ENCODE measurements around the gene IMPDH1.
A peak's percentile ranks its signal among the peaks of the same experiment; 100 is the strongest.

The IMPDH1 gene

DNA sequence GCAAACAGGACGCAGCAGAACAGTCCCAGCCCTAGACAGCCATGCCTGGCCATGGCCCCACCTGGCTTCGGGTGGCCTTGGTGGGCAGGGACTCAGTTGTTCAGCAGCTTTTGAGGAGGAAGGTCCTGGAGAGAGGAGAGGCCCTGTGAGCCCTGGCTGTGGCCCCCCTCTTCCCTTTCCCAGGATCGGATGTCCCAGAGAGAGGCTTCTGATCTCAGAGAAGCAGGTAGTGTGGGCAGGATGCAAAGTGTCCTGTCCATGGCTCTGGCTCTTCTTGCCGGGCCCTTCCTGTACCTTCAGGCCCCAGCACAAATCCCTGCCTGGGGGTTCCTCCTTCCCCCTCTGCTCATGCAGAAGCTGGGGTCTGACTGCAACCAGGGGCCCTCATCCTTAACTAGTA lies 49.8 kb downstream of the IMPDH1 start:
- DNase-seq (ENCODE audit: low spot score), result no peak

DNA sequence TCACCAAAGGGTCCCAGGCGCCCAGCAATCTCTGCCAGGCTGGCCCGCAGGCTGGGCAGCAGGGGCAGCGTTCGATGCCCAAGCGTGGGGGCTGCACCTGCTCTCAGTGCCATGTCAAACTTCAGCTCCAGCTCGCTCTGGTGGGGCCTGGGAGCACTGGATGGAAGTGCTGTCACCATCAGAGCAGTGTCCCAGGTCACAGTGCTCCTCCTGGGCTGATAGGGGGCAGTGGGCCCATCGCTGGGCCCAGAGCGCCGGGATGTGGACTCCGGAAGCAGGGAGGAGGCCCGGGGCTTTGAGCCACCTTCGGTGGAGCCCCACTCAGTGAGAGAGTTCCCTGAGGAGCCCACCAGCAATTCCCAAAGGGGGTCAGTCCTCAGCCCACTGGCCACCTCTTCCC lies 50.4 kb downstream of the IMPDH1 start:
- no peak for DNase-seq (ENCODE audit: low spot score)

DNA sequence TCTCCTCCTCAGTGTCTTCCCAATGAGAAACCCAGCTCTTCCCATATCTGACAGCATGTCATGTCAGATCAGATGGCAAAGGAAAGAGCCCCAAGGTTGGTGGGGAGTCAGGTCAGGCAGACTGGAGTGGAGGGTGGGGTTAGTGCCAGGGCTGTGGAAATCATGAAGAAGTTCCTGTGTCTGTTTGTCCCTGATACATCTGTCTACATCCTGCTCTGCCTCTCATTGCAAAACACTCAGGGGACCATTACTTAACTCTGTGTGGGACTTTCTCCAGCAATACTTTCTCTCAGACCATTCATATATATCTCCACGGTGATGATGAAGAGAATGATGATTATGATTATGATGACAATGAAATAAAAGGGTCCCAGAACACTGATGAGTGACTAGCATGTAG lies 51.5 kb downstream of the IMPDH1 start:
- DNase-seq (ENCODE audit: low spot score), result no peak

DNA sequence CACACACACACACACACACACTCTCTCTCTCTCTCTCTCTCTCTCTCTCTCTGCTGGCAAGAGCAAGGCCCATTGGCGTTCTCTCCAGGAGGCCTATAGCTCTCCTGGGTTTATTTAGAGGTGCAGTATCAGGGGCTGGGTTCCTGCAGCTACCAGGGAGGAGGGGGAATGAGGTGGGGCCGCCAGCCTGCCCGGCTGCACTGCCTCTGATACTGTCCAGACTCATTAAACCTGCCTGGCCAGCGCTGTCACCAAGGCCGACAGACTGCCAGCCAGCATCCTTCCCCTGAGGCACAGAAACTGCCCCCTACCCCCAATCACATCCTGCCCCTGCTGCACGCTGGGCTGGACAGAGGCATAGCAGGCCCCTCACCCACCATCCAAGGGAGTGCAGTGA lies 52.6 kb downstream of the IMPDH1 start:
- DNase-seq (ENCODE audit: low spot score), result no peak

DNA sequence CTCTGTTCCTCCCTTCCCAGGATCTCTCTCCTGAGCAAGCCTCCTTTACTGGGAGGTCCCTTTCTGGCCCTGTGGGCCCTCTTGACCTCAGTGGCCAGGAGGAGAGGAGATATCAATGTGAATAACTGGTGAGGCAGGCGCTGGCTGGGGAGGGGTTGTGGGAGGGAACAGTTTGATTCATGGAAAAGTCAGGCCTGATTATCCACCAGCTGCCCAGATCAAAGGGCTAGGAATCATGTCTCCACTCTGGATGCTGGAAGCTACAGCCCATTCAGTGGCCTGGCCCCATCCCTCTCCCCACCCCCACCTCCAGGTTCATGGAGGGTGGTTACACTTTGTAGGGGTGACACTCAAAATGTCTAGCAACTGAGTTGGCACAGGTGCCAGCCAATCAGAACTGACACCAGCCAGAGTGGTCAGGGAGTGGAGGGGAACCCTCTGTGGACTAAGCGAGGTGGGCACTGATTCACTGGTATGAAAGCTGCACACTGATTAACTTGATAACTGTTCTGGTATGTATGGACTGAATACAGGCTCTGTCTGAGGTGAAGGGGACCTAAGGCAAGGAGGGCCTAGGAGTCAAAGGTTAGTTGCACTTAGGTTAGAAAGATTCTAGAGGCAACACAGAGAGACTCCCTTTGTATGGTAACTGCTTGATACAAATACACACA lies 53.1 kb downstream of the IMPDH1 start:
- no peak for DNase-seq (ENCODE audit: low spot score)

DNA sequence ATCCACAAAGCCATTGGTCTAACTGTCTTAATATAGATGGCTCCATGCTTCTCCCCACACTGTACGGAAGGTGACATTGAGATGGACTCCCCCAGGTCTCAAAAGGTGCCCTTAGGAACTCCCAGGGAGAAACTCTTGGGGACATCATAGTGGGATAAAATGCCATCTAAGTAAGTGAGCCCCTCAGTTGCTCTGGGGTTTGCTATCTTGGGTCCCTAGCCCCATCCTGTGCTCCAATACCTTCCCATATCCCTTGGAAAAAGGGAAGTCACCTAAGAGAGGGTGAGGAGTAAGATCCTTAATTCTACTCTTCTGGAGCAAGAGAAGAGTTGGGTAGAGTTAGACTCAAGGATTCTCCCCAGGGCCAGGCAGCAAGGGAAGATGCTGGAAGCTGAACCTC lies 56.2 kb downstream of the IMPDH1 start:
- DNase-seq (ENCODE audit: low spot score), result no peak

DNA sequence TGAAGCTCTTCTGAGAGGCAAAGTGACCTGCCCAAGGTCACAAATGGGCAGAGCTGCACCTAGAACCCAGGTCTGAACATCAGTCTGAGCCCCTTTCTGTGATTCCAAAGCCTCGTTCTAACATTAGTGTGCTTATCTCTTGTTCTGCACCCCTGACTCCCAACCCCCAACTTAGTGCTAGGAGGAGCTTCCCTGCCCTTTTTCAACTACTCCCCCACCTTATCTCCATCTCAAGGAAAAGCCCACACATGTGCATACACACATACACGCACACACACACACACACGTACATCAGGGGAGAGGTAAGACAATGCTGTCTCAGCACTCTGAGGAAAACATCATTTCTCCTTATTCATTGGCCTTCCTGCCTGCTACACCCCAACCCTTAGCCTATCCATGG lies 56.6 kb downstream of the IMPDH1 start:
- DNase-seq (ENCODE audit: low spot score), result no peak

- DNase-seq (ENCODE audit: low spot score), result no peak
Measured at GRCh38 chr7:128352636-128353035, 57.1 kb downstream of the IMPDH1 start.

DNA sequence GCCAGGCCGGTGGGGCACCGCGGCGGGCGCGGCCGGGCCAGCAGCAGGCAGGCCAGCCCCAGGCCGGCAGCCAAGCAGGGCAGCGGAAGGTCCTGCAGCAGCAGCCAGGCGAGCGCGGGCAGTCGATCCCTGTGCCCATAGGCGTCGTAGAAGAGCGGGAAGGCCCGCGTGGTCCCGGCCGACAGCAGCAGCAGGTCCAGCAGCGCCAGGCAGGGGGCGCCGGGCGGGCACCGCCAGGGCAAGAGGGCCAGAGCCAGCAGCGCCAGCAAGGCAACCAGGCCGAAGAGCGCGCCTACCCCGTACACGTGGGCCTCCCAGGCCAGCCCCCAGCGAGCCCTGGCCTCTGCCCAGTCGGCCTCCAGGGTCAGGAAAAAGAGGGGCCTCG lies 57.6 kb downstream of the IMPDH1 start:
- DNase-seq (ENCODE audit: low spot score), result peak; percentile 85

- DNase-seq (ENCODE audit: low spot score), result peak; percentile 52
Measured at GRCh38 chr7:128351296-128352152, 58.3 kb downstream of the IMPDH1 start.

DNA sequence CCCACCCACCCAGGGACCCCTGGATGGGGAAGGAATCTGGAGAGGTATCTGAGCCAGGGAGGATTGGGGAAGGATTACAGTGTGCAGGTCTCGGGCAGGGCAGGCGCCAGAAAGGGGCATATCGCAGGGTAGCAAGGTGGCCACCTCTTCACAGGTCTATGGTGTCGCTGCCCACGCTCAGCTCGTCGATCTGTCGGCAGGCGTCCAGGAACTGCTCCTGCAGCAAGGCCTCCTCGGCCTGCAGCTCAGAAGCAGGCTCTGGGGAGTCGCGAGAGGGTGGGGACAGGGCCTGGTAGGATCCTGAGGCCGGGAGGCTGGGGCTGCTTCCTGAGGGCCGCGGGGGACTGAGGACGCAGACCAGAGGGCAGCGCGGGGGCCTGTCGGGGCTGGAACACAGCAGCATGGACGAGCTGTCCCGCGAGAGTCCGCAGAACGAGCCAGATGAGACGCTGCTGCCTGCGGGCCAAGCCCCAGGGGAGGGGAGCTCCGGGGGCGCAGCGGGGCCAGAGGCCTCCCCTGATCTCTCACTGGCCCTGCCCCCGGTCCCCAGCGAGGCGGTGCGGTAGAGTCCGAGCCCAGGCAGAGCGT lies 59.0 kb downstream of the IMPDH1 start:
- no peak for DNase-seq (ENCODE audit: low spot score)

- no peak for DNase-seq (ENCODE audit: low spot score)
Measured at GRCh38 chr7:128349466-128349825, 60.3 kb downstream of the IMPDH1 start.

DNA sequence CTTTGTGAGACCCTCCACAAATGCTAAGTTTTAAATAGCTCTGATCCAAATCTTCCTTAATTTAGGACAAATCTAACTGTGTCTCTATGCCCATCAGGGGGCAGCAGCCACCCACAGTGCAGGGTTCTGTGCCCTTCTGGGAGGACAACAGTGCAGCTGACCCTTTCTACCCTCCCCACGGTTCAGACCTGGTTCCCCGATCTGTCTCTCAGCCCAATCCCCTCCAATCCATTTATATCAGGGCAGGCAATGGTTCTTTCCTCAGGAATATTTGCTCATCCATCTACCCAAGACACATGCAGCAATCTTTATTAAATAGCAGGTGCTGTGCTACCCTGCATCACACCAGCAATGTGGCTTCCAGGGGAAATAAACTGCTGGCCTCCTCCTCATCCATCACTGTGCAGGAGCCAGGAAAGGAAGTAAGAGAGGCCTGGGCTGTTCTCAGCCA lies 62.1 kb downstream of the IMPDH1 start:
- DNase-seq (ENCODE audit: low spot score), result peak; percentile 63

DNA sequence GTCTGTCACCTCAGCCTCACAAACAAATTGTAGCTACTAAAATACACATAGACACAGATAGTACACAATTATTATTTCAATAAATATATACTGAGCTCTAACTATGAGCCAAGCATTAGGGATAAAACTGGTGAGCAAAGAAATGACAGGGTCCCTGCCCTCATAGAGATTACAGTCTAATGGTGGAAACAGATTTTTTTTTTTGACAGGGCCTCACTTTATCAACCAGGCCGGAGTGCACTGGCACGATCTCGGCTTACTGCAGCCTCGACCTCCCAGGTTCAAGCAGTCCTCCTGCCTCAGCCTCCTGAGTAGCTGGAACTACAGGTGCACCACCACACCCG lies 65.4 kb downstream of the IMPDH1 start:
- no peak for DNase-seq (ENCODE audit: low spot score)

DNA sequence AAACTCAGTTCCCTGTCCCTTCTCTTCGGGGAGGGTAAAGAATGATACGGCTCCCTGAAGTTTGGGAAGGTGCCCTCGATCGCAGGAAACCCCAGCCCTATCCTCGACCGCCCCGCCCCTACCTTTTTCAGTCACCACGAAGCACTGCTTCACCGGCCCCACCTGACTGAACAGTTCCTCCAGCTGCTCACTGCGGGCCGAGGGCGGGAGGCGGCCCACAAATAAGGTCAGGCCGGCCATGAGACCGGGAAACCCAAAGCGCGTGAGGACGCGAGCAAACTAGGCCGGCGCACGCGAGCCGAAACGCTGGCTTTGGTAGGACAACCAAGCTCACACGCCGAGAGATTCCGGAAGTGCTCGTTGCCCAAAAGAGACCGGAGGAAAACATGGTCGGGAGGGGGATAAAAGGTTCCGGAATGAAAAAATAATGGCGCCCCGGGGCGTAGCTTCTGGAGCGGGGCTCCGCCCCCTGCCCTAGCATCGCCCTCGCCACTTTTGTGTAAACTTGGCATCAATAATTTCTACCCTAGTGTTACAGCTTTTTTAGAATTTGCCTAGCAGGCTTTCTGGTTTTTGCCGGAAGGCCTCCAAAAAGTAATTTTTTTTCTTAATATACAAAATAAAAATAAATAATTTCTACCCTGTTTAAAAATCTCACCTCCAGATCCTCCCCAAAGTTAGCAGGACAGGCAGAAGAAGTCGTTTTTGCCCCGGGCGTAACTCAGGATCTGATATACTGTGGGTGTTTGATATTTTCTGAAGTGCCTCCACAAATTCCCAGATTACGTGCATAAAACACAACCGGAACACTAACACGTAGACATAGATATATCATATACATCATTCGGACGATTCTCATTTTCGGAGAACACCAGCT lies 66.0 kb downstream of the IMPDH1 start, which contains the start of gene RBM28:
TSS of gene RBM28 (minus strand) at position 355 of the 877 bp plus-strand sequence. CDS start at position 240, 115 bp downstream.
- peak; percentile 90 for DNase-seq (ENCODE audit: low spot score)
